ENCODE data around the gene PTPRG.

DNA sequence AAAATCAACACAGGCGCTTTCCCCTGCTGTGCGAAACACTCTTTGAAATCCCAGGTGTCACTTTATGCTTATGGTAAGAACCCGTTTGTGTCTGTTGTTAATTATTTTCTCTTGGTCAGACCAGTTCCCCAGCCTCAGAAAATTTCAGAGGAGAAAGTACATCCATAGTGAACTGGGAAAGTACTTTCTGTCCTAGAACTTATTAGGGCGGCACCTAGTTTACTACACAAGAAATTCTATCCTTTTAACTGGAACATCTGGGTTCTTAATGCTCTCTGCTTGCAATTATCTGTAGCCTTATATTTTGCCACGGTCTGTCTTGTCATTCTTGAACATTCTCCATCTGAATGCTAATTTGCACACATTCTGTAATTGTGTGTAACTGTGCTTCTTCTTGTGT is 215.0 kb downstream of the PTPRG start:
- no peak for TF ChIP-seq POLR2A (IDR thresholded peaks at IDR 0.05)
- TF ChIP-seq, protein P1, sequence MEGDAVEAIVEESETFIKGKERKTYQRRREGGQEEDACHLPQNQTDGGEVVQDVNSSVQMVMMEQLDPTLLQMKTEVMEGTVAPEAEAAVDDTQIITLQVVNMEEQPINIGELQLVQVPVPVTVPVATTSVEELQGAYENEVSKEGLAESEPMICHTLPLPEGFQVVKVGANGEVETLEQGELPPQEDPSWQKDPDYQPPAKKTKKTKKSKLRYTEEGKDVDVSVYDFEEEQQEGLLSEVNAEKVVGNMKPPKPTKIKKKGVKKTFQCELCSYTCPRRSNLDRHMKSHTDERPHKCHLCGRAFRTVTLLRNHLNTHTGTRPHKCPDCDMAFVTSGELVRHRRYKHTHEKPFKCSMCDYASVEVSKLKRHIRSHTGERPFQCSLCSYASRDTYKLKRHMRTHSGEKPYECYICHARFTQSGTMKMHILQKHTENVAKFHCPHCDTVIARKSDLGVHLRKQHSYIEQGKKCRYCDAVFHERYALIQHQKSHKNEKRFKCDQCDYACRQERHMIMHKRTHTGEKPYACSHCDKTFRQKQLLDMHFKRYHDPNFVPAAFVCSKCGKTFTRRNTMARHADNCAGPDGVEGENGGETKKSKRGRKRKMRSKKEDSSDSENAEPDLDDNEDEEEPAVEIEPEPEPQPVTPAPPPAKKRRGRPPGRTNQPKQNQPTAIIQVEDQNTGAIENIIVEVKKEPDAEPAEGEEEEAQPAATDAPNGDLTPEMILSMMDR (IDR thresholded peaks at IDR 0.05): no peak
